ENCODE measurements around the gene RAB3GAP2. TPM values are rescaled to one million over a fixed set of nuclear protein-coding genes. Genes with fewer than 3 reads are reported as not detected.
"Not testable (repeated sequence)": the region's sequence is repeated elsewhere in the genome, so short reads cannot be mapped to it uniquely, and the experiment has no call there.

Gene RAB3GAP2
- total RNA-seq, 1 donor from 2014 or later: 21.6 TPM

DNA sequence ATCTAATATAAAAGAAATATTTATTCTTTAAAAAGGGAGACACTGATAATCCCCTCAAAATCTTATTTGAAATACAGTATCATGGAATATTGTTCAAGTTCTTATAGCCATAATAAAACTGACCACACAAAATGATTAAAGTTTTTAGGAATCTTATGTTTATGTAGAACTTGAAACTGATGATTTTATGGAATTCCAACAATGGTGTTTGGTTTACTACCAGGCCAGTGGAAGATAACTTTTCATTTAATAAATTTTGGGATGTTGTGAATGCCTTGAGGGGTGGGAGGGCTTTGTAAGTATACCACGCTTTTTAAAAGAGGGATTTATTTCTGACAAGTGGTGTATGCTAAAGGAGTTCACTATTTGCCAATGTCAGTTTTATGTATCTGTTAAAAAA lies 87.7 kb downstream of the RAB3GAP2 start:
- TF ChIP-seq, protein P1, sequence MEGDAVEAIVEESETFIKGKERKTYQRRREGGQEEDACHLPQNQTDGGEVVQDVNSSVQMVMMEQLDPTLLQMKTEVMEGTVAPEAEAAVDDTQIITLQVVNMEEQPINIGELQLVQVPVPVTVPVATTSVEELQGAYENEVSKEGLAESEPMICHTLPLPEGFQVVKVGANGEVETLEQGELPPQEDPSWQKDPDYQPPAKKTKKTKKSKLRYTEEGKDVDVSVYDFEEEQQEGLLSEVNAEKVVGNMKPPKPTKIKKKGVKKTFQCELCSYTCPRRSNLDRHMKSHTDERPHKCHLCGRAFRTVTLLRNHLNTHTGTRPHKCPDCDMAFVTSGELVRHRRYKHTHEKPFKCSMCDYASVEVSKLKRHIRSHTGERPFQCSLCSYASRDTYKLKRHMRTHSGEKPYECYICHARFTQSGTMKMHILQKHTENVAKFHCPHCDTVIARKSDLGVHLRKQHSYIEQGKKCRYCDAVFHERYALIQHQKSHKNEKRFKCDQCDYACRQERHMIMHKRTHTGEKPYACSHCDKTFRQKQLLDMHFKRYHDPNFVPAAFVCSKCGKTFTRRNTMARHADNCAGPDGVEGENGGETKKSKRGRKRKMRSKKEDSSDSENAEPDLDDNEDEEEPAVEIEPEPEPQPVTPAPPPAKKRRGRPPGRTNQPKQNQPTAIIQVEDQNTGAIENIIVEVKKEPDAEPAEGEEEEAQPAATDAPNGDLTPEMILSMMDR (conservative IDR thresholded peaks at IDR 0.05; ENCODE audit: low read depth, low read length): no peak
- DNase-seq (ENCODE audit: low read depth): no peak
- no peak overlapping the region for H3K4me3 ChIP-seq (ENCODE audit: low read depth, low read length)

DNA sequence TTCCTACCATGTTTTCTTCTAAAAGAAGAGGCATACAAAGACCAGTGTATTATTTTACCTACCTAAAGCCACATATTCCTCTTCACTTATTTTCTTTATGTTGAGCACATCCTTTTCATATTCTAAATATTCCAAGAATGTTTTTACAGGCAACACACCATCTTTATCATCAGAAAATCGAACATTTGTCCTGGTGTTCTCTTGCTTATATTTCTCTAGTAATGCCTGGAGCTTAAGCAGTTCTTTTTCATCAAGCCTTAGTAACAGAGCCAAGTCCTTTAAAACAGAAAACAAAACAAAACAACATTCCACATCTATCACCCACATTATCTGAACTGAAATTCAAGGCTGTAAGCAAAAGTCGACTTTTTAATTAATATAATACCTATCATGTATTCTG lies 89.6 kb downstream of the RAB3GAP2 start:
- DNase-seq (ENCODE audit: low read depth): no peak
- no peak overlapping the region for H3K4me3 ChIP-seq (ENCODE audit: low read depth, low read length)
- TF ChIP-seq, protein P1 (conservative IDR thresholded peaks at IDR 0.05; ENCODE audit: low read depth, low read length): no peak

DNA sequence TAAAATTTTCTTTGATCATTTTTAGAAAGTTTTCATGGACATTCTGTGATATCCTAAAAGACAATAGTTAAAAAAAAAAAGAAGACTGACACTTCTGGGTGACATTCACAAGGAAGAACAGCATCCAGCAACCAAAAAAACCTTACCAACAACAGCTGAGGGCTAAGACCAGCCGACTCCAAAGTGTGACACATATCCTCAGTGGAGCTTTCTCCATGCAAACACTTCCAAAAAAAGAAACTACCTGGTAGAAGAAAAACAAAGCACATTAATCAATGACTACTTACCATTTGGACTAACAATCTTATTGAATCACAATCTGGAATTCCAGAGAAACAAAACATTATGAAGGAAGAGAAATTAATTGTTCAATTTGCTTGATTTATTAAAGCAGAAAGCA lies 90.1 kb downstream of the RAB3GAP2 start:
- TF ChIP-seq, protein P1 (conservative IDR thresholded peaks at IDR 0.05; ENCODE audit: low read depth, low read length): no peak
- DNase-seq (ENCODE audit: low read depth): no peak
- H3K4me3 ChIP-seq (ENCODE audit: low read depth, low read length): no peak overlapping the region

DNA sequence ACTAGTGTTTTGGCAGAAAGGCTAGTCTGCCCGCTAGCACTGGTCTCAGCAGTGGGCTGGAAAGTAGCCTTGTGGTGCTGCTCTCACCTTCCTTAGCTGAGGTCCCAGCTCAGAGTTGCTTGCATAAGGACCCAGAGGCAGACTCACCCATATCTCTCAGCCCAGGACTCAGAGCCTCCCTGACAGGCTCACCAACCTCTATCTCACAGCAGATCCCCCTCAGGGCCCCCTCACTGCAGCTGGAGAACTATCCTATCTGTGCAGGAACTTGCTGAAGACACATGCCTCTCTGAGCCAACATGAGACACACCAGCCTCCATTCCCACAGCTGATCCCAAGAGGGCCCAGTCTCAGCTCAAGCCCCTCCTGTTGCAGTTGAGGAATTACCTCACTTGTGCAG lies 95.7 kb downstream of the RAB3GAP2 start:
- H3K4me3 ChIP-seq (ENCODE audit: low read depth, low read length): no peak overlapping the region
- DNase-seq (ENCODE audit: low read depth): no peak
- TF ChIP-seq, protein P1 (conservative IDR thresholded peaks at IDR 0.05; ENCODE audit: low read depth, low read length): no peak

DNA sequence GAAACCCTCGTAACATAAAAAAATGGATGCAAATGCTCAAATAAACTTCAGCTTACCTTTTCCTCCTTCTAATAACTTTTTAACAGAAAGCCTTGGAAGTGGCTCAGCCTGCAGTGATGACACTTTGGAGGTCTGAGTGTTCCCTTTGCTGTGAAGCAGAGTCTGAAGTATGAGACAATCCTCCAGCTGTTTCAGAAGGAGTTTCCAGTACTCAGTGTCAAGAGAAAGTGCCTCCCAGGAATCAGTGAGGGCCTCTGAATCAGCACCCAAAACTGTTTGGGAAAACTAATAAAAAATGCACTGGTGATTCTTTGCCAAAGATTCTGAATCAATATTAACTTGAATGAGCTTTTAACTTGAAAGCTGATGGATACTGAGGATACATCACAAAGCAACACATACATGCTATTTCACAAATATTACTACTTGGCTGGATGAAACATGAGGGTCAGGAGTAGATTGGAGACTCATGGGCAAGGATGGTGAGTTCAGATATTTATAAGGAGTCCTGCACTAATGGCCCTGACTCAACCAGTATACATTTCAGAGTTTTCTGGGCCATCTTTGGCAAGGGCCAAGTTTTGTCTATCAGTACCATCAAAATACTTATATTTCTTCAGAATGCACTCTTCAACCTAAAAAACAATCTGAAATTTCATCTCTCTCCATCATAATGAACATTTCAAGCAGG lies 101.3 kb downstream of the RAB3GAP2 start:
- no peak overlapping the region for H3K4me3 ChIP-seq (ENCODE audit: low read depth, low read length)
- TF ChIP-seq, protein P1 (conservative IDR thresholded peaks at IDR 0.05; ENCODE audit: low read depth, low read length): no peak
- no peak for DNase-seq (ENCODE audit: low read depth)

DNA sequence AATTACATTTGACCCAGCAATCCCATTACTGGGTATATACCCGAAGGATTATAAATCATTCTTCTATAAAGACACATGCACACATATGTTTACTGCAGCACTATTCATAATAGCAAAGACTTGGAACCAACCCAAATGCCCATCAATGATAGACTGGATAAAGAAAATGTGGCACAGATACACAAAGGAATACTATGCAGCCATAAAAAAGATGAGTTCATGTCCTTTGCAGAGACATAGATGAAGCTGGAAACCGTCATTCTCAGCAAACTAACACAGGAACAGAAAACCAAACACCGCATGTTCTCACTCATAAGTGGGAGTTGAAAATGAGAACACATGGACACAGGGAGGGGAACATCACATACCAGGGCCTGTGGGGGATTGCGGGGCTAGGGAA lies 102.4 kb downstream of the RAB3GAP2 start:
- not testable (repeated sequence) for DNase-seq (ENCODE audit: low read depth); H3K4me3 ChIP-seq (ENCODE audit: low read depth, low read length)

DNA sequence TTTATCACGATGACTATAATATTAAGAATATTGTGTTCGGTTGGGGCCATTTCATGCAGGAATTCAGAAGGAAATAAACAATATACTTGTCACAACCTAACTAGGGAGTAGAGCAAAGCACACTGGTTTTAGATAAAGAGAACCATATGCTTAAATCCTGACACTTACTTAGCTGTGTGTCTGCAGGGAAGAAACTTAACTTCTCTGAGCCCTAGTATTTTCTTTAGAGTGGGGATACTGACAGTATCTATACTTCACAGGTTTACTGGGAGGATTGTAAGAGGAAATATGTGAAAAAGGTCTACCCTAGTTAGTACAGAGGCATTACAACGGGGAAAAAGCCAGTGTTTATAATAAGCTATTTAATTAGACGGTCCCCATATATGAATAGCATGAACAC lies 105.4 kb downstream of the RAB3GAP2 start:
- TF ChIP-seq, protein P1 (conservative IDR thresholded peaks at IDR 0.05; ENCODE audit: low read depth, low read length): no peak
- no peak for DNase-seq (ENCODE audit: low read depth)
- no peak overlapping the region for H3K4me3 ChIP-seq (ENCODE audit: low read depth, low read length)

Data from epithelial cell of proximal tubule (primary cell).